HK-2 (cell line): ENCODE measurements around the gene DARS2.
"Not testable (repeated sequence)": the region's sequence is repeated elsewhere in the genome, so short reads cannot be mapped to it uniquely, and the experiment has no call there.

Source experiments
- DNase-seq: peaks from one replicate; pipeline ENCODE4 v3.0.0-alpha.2; 2018; ENCODE audit not compliant: unreplicated experiment

DARS2 gene

DNA sequence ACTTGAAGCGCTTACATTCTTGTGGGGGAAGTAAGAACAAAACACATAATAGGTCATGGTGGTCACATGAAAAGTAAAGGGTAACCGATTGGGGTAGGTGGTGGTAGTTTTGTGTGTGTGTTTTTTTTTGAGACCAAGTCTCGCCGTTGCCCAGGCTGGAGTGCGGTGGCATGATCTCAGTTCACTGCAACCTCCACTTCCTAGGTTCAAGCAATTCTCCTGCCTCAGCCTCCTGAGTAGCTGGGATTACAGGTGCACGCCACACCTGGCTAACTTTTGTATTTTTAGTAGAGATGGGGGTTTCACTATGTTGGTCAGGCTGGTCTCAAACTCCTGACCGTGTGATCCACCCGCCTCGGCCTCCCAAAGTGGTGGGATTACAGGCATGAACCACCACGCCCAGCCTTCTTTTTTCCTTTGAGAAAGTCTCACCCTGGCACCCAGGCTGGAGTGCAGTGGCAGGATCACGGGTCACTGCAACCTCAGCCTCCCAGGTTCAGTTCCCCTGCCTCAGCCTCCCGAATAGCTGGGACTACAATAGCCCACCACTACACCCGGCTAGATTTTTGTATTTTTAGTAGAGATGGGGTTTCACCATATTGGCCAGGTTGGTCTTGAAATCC, 37.8 kb downstream of the DARS2 start:
- DNase-seq = peak; percentile 71

DNA sequence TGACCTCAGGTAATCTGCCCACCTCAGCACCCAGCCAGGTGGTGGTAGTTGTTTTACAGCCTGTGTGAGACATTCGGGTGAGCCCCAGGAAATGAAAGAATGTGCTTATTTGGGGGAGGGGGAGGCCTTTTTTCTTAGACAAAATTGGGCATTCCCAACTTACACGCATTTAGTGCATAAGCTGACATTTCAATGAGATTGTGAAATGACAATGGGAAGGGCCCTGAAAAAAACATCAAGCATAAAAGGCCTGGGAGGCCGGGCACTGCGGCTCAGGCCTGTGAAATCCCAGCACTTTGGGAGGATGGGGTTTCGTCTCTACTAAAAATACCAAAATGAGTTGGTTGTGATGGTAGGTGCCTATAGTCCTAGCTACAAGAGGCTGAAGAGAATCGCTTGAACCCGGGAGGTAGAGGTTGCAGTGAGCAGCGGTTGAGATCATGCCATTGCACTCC, 38.3 kb downstream of the DARS2 start:
- DNase-seq = no peak

DNA sequence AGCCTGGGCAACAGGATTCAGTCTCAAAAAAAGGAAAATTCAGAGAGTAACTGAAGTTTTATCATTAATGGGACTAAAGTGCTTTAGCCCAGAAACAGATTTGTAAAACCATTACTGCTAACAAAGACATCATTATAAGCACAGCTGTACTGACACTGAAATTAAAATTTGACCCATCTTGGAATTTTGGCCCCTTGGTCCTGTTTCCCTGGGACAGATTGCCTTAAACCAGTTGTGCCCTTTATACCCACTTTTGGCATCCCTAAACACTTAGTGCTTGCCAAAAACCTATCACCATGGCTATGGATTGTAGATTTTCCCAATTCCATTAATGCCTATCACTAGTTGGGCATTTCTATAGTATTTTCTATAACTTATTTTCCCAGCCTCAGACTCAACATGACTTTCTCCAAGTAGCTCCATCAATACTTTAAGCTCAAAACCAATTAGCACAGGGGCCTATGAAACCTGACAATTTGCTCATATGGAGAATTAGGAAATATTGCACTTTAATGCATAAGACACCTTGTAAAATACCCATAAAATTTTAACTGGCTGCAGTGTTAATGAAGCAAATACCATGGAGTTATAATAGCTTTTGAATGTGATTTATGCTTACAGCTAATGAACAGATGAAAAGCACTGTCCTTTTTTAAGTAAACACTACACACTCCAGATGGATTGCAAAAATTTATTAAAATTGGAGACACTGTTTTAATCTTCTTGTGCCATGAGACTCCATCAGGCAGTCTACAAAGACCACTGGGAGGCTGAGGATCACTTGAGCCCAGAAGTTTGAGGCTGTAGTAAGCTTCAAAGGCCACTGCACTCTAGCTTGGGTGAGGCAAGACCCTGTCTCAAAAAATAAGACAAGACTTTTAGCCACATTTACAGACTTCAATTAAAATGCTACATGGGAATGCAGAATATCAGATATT, 39.0 kb downstream of the DARS2 start:
- DNase-seq = no peak

DNA sequence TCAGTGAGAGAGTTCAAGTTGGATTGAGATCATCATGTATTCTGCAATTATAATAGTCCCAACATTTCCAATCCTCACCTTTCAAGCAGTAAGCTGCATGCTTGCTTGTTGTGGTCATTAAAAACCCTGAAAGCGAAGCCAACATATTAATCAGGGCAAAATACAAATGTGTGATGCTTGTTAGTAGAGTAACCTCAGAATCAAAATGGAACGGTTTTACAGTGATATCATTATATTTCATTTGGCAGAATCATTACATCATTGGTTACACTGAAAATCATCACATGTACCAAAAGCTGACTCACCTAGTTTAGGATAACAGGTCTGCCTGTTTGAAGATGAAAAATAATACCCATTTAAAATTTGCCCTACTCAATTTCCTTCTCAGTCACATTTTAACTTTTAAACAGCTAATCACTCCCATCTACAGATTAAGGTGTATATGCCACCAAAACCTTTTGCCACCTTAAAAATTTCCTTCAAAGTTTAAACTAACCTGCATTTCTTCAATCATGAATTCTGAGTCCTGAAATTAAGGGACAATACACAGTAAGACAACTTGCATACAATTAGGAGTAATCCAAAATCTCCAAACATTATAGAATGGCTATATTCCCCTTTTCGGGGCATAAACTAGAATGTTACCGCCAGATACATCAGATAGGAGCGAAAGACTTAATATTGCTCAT, 39.9 kb downstream of the DARS2 start:
- DNase-seq = no peak

DNA sequence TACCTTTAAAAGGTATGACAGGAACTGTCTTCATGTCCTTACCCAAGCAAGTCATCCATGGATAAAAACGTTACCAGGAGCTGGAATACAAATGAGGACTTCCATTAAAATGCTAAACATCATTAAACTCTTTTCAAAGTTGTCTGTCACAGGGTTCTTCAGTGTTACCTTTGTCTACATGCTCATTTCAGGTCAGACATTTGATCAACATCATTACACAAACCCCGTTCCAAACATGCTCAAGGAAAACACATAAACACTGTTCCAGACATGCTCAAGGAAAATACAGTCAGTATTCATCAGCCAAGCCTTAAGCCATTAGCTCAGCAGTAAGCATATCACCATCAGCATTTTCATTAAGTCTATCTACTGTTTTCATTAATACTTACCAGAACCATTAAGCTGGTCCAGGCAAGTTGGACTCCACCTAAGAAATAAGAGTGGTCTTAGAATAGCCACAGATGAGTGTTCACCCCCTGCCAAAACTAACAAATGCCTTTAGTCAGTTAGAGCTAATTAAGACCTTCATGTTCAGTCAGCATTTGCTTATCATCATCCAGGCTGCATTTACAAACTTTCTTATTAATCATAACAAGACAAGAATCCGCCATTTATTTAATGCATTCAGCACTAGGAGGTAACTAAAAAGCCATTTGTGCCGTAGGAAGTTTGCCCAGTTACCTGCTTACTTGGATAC, 41.1 kb downstream of the DARS2 start:
- DNase-seq = no peak

DNA sequence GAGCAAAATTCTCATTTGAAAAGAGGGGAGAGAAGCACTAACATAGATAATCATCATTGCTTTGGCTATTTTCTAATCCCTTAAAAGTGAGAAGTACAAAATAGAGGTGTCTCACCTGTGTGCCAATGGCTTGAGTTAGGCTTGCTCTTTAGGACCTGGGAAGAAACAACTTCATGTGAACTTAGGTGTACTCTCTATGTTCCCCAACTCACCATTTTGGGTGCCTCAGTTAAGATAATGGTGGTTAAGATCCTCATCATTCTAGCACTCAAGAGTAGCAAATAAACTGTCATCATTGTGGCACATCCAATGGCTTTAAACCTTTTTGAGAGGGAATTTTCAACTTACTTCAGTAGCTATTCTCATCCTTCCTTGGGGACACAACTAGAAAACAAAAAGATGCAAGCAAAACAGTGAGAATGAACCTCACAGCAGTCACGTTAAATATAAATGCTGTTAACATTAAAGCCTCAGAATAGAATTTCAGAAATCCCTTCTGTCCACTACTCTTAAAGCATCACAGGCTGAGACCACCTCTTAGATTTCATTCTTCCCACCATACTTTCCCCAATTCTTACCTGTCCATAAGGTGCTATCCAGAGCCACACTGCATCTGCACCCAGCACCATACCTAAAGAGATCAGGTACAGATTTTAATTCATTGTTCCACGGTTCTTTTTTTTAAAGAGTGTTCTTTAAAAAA, 42.1 kb downstream of the DARS2 start:
- no peak for DNase-seq

DNA sequence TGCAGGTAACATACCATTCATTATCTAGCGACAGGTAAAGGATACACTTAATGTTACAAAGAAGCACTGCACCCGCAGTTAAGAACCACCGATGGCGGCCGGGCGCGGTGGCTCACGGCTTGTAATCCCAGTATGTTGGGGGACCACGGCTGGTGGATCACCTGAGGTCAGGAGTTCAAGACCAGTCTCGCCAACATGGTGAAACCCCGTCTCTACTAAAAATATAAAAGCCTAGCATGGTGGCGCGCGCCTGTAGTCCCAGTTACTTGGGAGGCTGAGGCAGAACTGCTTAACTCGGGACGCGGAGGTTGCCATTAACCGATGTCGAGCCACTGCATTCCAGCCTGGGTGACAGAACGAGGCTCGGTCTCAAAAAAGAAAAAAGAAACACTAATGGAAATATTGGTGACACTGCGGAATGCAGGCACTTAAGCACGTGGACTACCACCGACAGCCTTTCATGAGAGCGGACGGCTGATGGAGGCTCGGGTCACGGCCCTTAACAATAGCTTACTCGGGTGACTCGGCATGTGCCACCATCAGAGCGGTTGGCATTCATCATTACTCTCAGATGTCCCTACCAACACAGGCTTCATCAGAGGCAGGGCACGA, 42.8 kb downstream of the DARS2 start:
- DNase-seq = no peak

DNA sequence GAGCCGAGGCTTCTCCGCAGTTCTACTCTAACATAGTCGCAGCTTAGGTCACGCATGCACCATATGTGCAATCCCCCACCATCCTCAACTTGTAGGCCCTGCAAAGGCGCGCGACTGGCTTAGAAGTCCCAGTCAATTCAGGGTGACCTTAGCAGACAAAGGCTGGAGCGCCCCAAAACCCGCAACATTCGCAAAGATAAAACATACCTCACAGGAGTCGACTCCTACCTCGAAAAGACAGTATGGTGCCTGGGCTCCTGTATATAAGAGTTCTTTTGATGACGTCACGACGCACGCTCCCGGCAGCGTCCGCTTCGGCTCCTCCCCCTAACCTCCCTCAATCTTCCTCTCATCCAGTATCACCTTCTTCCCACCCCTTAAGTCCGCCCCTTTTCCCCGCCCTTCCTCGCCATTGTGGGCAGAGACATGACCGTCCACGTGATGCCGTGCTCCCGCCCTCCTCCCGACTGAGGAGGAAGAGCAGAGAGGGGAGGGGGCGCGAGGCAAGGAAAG, 43.3 kb downstream of the DARS2 start, which contains the start of gene GAS5:
GAS5 (minus strand) TSS at position 237 of the 513 bp plus-strand sequence.
- DNase-seq = peak; percentile 100

DNA sequence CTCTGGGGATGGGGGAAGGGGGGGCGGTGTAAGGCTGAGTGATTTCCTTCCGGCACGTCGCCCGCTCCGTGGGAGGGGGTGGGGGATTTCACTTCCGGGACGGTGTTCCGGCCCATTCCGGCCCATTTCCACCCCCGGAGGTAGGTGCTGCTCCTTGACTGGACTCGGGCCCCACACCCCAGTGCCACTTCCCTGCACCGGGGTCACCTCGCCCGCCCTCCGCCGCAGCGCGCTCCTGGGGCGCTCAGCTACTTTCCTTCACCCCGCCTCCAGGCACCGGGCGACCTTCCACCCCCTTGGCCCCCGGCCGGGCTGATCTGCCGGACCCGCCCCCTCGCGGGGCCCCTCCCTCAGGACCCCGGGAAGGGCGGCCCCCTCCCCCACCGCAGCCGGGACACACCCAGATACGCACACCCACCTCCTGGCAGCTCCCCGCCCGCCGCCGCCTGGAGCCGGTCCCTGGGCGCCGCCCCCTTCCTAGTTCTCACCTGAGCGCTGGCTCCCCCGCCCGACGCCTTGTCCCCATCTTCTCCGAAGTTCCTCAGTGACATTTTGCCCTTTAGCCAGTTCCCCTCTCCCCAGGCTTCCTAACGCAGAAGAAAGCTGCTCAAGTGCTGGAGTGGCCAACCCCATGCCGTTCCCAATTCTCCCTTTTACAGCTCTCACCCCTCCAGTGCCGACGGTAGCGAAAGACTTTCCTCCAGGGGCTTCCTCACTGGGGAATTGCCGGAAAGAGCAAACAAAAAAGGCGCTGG, 44.0 kb downstream of the DARS2 start, which contains the start of gene ZBTB37:
ZBTB37 (plus strand) TSS at position 115 of the 755 bp plus-strand sequence. CDS start 1,846 bp downstream, outside the sequence.
- peak; percentile 97 for DNase-seq

DNA sequence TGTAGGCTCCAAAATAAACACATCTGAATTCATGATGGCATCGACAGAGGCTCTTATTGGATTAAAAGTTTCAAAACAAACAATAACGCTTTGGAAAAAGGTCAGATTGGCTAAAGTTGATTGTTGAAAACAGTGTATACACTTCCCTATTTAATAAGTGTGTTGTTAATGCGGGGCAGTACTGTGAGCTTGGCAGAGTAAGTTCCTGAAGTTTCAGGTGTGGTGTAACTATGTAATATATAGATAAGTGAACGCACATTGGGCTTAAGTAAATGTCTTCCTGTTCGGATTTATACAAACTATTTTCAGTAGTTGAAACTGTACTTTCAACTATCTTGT, 44.5 kb downstream of the DARS2 start:
- no peak for DNase-seq

DNA sequence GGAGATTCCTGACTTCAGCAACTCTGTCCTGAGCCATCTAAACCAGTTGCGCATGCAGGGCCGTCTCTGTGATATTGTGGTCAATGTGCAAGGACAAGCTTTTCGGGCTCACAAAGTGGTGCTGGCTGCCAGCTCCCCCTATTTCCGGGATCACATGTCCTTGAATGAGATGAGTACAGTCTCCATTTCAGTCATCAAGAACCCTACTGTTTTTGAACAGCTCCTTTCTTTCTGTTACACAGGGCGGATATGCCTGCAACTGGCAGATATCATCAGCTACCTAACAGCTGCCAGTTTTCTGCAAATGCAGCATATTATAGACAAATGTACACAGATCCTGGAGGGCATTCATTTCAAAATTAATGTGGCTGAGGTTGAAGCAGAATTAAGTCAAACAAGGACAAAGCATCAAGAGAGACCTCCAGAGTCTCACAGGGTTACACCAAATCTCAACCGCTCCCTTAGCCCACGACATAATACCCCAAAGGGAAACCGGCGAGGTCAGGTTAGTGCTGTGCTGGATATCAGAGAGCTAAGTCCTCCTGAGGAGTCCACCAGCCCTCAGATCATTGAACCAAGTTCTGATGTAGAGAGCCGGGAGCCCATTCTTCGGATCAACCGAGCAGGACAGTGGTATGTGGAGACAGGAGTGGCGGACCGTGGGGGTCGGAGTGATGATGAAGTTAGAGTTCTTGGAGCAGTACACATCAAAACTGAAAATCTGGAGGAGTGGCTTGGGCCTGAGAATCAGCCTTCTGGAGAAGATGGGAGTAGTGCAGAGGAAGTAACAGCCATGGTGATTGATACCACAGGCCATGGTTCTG, 46.0 kb downstream of the DARS2 start:
- DNase-seq = no peak

DNA sequence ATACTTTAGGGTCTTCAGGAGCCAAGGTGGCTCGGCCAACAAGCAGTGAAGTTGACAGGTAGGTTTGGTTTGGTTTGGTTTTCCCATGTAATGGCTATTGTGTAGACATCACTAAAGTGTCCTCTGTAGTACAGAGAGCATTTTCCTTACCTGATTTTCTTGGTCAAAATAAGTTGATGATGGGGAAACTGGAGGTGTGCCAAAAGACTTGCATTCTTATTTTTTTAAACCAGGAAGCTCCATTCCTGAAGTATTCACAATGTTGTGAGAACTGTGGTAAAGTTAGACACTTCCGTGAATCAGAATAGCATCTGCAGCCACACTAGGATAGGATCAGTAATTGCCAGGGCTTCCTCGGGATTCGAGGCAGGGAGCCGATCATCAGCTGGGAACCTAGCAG, 46.6 kb downstream of the DARS2 start:
- no peak for DNase-seq

DNA sequence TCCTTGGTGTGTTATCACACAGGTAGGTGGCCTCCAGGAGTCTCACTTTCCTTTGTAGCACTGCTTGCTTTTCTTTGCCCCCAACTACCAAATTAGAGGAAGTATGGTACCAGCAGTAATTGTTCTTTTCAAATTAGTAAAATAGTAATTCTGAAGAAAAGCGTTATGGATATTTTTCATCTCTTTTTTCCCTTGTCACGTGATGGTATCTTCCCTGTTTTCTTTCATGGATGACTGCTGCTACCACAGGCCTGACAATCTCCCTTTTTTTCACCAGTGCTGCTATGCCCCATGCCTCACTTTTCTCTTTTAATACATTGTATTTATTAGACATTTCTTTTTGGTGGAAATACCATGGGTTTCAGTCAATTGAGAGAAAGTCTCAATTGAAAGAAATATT, 47.0 kb downstream of the DARS2 start:
- DNase-seq = no peak

DNA sequence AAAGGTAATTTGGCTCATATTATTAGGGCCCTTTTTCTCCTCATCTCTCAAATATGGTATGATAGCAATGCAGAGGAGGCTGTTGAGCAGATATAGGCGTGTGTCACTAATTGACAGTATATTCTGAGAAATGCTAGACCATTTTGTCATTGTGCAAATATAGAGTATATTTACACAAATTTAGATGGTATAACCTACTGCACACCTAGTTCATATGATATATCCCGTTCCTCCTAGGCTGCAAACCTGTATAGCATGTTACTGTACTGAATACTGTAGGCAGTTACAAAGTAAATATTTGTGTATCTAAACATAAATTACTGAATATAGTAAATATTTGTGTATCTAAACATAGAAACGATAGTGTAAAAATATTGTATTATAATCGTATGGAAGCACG, 52.3 kb downstream of the DARS2 start:
- DNase-seq = no peak

DNA sequence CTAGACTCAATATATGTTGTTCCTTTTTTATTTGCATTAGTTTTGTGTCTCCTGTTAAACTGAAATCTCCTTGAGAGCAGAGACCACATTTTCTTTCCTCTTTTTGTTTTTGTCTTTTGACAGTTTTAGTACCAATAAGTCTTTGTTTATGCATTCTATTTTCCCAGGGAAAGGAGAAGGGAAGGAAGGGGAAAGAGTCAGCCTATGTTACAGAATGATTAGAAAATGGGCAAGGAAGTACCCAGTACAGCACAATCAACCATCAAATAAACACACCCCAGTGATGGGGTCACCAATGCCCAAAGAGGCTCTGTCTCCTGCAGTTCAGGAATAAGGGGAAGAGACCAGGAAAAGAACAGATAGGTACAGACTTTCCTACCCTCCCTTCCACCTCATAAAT, 53.8 kb downstream of the DARS2 start:
- DNase-seq = no peak

DNA sequence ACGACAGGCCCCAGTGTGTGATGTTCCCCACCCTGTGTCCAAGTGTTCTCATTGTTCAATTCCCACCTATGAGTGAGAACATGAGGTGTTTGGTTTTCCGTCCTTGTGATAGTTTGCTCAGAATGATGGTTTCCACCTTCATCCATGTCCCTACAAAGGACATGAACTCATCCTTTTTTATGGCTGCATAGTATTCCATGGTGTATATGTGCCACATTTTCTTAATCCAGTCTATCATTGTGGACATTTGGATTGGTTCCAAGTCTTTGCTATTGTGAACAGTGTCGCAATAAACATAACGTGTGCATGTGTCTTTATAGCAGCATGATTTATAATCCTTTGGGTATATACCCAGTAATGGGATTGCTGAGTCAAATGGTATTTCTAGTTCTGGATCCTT, 56.6 kb downstream of the DARS2 start:
- not testable (repeated sequence) for DNase-seq

DNA sequence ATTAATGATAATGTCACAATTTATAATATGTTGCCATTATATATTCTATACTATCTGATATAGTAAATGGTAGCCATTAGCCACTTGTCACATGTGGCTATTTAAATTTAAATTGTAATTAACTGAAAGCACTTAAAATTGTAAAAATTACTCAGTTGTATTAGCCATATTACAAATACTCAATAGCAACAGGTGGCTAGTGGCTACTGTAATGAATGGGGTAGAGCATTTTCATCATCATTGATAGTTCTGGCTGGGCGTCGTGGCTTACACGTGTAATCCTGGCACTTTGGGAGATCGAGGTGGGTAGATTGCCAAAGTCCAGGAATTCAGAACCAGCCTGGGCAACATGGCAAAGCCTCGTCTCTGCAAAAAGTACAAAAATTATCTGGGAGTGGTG, 60.2 kb downstream of the DARS2 start:
- no peak for DNase-seq

DNA sequence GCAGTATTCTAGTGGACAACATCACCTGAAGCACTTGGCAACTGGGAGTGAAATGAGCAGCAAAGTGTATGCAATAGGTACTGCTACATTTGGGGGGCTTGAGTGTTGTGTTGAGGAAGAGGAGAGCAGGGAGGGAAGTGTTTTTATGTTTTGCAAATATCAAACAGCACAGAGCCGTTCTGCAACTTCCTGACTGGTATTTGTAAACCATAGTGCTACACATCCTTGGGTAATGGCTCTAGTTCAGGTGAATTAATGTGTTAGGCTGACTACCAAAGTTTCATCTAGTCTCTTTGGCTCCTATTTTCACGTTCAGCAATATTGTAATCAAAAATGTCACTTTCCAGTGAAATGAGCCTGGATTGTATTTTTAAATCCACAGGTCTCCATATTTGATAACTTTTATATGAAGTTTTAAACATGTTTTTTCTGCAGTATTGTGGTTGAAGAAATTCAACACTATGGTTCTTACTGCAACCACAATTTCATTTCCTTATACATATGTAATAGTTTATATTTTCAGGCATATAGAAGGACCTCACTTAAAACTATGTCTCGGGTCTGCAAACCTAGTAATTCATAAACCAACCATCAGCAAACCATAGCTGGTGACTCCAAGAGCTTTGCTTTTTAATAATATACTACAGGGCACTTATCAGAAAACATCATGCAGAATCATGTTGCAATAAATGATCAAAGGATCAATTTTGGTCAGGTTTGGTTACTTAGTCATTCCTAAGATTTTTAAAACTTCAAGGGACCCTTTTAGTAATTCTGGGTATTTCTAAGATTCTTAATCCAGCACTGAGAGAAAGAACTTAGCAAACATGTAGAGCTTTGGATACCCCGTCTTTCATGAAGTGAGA, 62.5 kb downstream of the DARS2 start:
- no peak for DNase-seq
